Limb (tissue), 2 donors: ENCODE data around the gene C18orf54.
"Not testable (repeated sequence)": the region's sequence is repeated elsewhere in the genome, so short reads cannot be mapped to it uniquely, and the experiment has no call there.

Source experiments
- DNase-seq, 2 donors: peaks; one replicate each; pipeline ENCODE4 v3.0.0-alpha.2; 2016; ENCODE audit errors: extremely low spot score in 2 of 2

The C18orf54 gene

GRCh38 chr18:54357660-54358494 lies at the start of gene C18orf54, which contains the start of gene STARD6:
TSS of gene C18orf54 (plus strand) at chr18:54357906. CDS start at chr18:54360573, 2,667 bp downstream.
TSS of gene STARD6 (minus strand) at chr18:54357858. CDS start at chr18:54354573, 3,285 bp downstream.
- peak; percentile 92 to 95 for DNase-seq

GRCh38 chr18:54309564-54309963 lies 48.1 kb upstream of the C18orf54 start:
- not testable (repeated sequence) for DNase-seq

- no peak for DNase-seq
These were observed 41.5 kb upstream of the C18orf54 start for GRCh38 chr18:54316071-54316820.

GRCh38 chr18:54323561-54323960 lies 34.1 kb upstream of the C18orf54 start:
- no peak for DNase-seq

GRCh38 chr18:54323970-54324369 lies 33.7 kb upstream of the C18orf54 start:
- no peak for DNase-seq

GRCh38 chr18:54327818-54328217 lies 29.9 kb upstream of the C18orf54 start:
- no peak for DNase-seq

DNA sequence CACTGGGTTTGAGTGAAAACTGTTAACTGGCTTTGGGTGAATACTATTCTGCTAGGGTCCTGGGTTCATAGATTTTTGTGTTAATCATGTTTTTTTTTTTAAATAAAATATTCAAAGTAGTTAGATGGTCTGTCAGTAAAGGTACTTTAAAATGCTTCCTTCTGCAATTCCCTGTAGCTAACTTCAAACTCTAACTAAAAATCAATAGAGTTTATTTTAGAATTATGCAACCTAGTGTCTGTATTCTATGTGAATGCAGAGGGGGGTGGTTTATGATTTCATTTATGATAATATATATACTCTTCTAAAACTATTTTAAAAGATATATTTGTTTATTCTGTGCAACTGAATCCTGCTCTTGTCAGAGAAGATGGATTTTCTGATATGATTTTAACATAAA lies 27.9 kb upstream of the C18orf54 start:
- no peak for DNase-seq

- DNase-seq = no peak
These were observed 26.7 kb upstream of the C18orf54 start for GRCh38 chr18:54330768-54331548.

GRCh38 chr18:54335638-54336173 lies 22.0 kb upstream of the C18orf54 start:
- DNase-seq = no peak

- DNase-seq = no peak
These were observed 19.5 kb upstream of the C18orf54 start for GRCh38 chr18:54338230-54338629.

GRCh38 chr18:54351186-54351585 lies 6.5 kb upstream of the C18orf54 start:
- no peak for DNase-seq

GRCh38 chr18:54357082-54357659 lies 535 bp upstream of the C18orf54 start:
- DNase-seq = no peak

DNA sequence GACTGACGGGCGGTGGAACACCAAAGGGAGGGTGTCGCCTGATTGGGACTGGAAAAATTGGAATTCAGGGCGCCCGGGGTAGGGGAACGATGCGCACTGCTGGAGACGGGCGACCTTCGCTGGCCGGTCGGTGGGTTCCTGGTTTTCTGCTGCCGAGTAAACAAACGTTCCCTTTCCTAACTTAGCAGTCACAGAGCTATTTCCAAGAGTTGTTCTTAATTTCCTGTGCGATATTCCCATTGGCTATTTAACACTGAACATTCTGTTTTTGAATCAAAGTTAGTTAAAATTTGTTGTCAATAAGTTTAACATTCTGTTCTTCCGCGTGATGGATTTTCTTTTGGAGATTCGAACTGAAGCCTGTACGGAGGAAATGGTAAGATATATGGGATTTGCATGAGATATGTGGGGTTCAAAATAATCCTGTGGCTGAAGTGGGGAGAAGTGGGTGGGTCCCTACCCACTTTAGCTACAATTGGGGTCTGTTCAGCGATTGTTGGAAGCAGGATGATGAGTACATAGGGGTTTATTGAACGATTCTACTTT lies 862 bp downstream of the C18orf54 start:
- peak in 1 of 2 donors; percentile 18 for DNase-seq

DNA sequence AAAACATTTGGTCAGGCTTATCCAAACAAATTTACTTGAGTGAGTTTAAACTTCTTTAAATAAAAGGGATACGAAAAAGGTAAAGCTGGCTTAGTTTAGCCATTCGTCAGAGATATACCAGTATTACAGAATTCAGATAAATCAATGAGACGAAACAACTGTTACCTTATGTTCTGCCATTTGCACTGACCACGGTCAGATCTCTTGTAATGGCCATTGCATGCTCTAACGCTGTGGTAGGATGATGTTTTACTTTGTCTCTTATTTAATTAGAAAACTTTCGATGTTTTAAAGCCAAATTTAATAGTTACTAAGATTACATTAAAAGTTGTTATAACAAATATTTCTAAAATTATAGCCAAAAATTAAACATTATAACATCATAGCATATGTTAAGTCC lies 1.5 kb downstream of the C18orf54 start:
- DNase-seq = no peak

DNA sequence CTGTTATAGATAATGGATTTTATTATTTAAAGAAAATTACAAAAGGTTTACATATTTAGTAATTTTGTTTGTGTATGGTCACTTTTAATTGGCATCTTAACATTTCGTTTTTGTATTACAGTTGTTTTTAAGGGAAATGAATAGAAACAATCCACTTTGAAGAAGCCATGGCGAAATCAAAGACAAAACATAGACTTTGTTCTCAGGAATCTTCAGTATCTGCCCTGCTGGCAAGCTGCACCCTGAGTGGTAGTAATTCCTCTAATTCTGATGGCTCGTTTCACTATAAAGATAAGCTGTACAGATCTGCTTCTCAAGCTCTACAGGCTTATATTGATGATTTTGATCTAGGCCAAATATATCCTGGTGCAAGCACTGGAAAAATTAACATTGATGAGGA lies 2.7 kb downstream of the C18orf54 start:
- DNase-seq = no peak

- DNase-seq = no peak
These were observed 20.4 kb downstream of the C18orf54 start for GRCh38 chr18:54378057-54378456.

DNA sequence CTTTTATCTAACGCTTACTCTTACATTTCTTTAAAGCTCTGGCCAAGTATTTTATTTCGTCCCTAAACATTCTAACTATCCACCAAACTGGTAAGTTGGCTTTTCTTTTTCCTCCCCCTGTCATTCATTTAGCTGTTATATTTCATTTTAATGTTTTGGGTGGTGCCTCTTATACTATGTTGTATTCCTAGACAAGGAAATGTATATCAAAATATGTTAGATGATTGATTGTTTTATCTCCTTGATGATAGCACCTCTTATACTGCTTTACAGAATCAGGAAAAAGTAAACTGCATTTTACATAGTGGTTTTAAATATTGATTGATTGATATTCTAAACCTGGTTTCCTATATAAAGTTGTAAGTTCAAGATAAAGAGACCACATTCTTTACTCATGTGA lies 23.9 kb downstream of the C18orf54 start:
- no peak for DNase-seq

DNA sequence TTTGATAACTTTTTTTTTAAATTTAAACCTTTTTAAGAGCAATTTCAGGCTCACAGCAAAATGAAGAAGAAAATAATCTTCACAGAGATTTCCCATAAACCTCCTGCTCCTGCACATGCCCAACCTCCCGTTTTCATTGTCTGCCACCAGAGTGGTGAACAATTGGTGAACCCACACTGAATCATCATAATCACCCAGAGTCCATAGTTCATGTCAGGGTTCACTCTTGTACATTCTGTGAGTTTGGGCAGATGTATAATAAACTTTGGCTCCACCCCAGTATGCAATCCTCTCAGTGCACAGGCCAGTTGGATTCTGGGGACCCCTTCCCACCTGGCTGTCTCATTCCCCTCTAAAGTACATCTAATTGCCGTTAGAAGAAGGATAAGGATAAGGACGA lies 24.4 kb downstream of the C18orf54 start:
- DNase-seq = no peak

DNA sequence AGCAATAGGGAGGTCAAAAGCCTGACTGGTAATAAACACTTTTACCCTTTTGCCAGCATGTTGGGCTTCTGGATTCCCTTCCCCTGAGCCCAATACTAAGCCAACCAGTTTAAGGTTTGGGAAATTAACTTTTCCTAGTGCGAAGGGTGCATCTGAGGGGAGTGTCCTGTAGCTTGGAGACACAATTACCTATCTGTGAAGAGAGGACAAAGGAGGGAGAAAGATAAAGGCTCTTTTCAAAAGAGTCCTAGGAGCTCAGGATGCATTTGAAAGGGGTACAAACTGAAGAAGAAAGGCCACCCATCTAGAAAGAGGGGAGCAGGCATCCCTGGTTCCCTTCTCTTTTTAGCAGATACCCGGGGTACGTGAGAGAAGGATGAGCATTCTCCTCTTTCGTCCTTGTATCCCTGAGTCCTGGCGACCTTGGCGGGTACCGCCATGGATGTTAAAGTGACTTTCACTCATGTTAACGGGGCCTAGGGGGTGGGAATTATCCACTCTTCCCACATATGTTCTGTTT lies 25.1 kb downstream of the C18orf54 start:
- DNase-seq = no peak

DNA sequence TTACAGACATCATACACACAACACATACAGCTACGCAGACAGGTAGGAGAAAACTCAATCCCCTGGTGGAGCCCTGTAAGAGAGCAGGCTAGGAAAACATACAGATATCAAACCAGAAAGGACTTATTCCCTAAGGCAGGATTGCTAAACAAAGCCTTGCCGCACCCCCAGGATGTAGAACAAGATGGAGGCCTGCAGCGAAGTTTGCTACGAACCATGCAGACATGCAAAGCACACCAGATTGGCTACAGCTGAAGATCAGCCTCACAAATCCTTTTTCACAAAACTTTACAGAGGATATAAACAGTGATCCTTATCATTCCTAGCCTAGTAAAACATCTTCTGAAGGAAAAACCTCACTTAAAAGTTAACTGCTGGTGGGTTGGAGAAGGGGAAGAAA lies 28.3 kb downstream of the C18orf54 start:
- DNase-seq = no peak
